Left lobe of liver (tissue), 2 donors: ENCODE measurements around the gene GPR107. TPM values are rescaled to one million over a fixed set of nuclear protein-coding genes. Genes with fewer than 3 reads are reported as not detected.
A peak's percentile ranks its signal among the peaks of the same experiment; 100 is the strongest.

ENCODE experiments used
- ATAC-seq: fragments of 200-7000 bp; cut with Tn5 transposase; one replicate; pipeline ENCODE4 v1.9.1; 2020; ENCODE audit warnings: mild to moderate bottlenecking, moderate library complexity
- DNase-seq: peaks from one replicate; pipeline ENCODE4 v3.0.0-alpha.2; 2020; ENCODE audit warnings: low spot score
- total RNA-seq: library from RNA; stranded (reverse); gene quantifications from one replicate; pipeline ENCODE4 v1.2.1, GENCODE V29; 2021
- donor health status: DM: no; HTN: no; CAD: no; lungs with moderate emphysema.
- donor health status: DM: no; HTN: yes; CAD: no.

The GPR107 gene
- total RNA-seq, 1 donor from 2014 or later = 14.1 TPM

GRCh38 chr9:130027533-130028365, 26.0 kb upstream of the GPR107 start:
- ATAC-seq (no peak), DNase-seq (peak; percentile 31)

- ATAC-seq (peak; percentile 86), DNase-seq (peak; percentile 54)
Observed at GRCh38 chr9:130028493-130029222, 25.0 kb upstream of the GPR107 start.

GRCh38 chr9:130029223-130029973, 24.3 kb upstream of the GPR107 start:
- peak; percentile 33 for DNase-seq
- ATAC-seq = no peak

- DNase-seq = peak; percentile 12
- no peak for ATAC-seq
Observed at GRCh38 chr9:130030651-130031127, 23.0 kb upstream of the GPR107 start.

- ATAC-seq (no peak), DNase-seq (no peak)
Observed at GRCh38 chr9:130034570-130034969, 19.1 kb upstream of the GPR107 start.

- ATAC-seq (no peak), DNase-seq (no peak)
Observed at GRCh38 chr9:130036099-130036498, 17.6 kb upstream of the GPR107 start.

GRCh38 chr9:130039528-130040147, 14.1 kb upstream of the GPR107 start:
- peak; percentile 40 for DNase-seq
- ATAC-seq = no peak

GRCh38 chr9:130040984-130041647, 12.6 kb upstream of the GPR107 start:
- no peak for ATAC-seq

GRCh38 chr9:130041648-130042405, 11.9 kb upstream of the GPR107 start:
- DNase-seq (no peak), ATAC-seq (no peak)

More at GRCh38 chr9:130040984-130041647, 12.6 kb upstream of the GPR107 start:
- peak; percentile 18 for DNase-seq

- DNase-seq (peak; percentile 58), ATAC-seq (peak; percentile 47)
Observed at GRCh38 chr9:130042406-130042884, 11.3 kb upstream of the GPR107 start.

- ATAC-seq (peak; percentile 91), DNase-seq (peak; percentile 82)
Observed at GRCh38 chr9:130042885-130043653, 10.6 kb upstream of the GPR107 start, which contains the start of gene FNBP1. Gene FNBP1 (minus strand): TSS chr9:130043189. CDS start chr9:130042975, 214 bp downstream.

GRCh38 chr9:130043654-130044623, 9.8 kb upstream of the GPR107 start:
- peak; percentile 77 for DNase-seq
- peak; percentile 59 for ATAC-seq

GRCh38 chr9:130045725-130046450, 7.8 kb upstream of the GPR107 start:
- ATAC-seq (no peak), DNase-seq (peak; percentile 10)

- peak; percentile 31 for DNase-seq
- no peak for ATAC-seq
Observed at GRCh38 chr9:130049431-130050210, 4.1 kb upstream of the GPR107 start.

GRCh38 chr9:130050462-130050861, 3.2 kb upstream of the GPR107 start:
- DNase-seq (no peak), ATAC-seq (no peak)

- DNase-seq (no peak), ATAC-seq (no peak)
Observed at GRCh38 chr9:130051855-130052254, 1.9 kb upstream of the GPR107 start.
